ENCODE data around the gene PDSS2. TPM values are rescaled to one million over a fixed set of nuclear protein-coding genes. Genes with fewer than 3 reads are reported as not detected.

The PDSS2 gene
- total RNA-seq, 6 experiments from 2014 or later: 13.3 to 16.9 (median 14.6) TPM

- peak overlapping the region; percentile 9; the same call in 1 of the 2 replicates for H3K4me3 Mint-ChIP-seq
- H3K27ac Mint-ChIP-seq: peak overlapping the region; percentile 63
- peaks cover 65% of the 10 kb centered on the region for H3K4me1 Mint-ChIP-seq (ENCODE audit: low read depth)
- TF ChIP-seq, protein P1, sequence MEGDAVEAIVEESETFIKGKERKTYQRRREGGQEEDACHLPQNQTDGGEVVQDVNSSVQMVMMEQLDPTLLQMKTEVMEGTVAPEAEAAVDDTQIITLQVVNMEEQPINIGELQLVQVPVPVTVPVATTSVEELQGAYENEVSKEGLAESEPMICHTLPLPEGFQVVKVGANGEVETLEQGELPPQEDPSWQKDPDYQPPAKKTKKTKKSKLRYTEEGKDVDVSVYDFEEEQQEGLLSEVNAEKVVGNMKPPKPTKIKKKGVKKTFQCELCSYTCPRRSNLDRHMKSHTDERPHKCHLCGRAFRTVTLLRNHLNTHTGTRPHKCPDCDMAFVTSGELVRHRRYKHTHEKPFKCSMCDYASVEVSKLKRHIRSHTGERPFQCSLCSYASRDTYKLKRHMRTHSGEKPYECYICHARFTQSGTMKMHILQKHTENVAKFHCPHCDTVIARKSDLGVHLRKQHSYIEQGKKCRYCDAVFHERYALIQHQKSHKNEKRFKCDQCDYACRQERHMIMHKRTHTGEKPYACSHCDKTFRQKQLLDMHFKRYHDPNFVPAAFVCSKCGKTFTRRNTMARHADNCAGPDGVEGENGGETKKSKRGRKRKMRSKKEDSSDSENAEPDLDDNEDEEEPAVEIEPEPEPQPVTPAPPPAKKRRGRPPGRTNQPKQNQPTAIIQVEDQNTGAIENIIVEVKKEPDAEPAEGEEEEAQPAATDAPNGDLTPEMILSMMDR (IDR thresholded peaks at IDR 0.05): no peak
- peak; percentile 57 for DNase-seq
- H3K36me3 Mint-ChIP-seq (ENCODE audit: low read depth): no peaks in the 10 kb centered on the region
- no peaks in the 10 kb centered on the region for H3K9me3 Mint-ChIP-seq
- H3K27me3 Mint-ChIP-seq (ENCODE audit: insufficient read depth): peaks cover 2% of the 10 kb centered on the region; the same call in 1 of the 2 replicates
Measured at GRCh38 chr6:107323133-107323785, 136.1 kb downstream of the PDSS2 start.

DNA sequence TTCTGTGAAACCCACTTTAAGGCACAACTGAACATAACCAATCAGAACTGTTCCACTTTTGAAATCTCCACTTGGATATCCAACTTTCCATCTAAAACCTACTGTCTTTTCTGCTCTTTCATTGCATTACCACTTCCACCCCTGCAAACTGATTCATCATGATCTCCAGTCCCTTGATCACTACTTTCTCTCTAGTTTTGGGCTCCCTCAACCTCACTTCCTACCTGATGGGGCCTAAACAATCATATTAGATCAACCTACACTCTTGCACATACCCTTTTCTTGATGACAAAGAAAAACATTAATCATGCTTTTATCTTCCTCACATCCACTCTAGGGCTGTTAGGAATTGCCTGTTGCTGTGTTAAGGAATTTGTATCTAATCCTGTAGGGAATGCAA lies 137.6 kb downstream of the PDSS2 start:
- TF ChIP-seq, protein P1 (IDR thresholded peaks at IDR 0.05): no peak

GRCh38 chr6:107319906-107320530 lies 139.3 kb downstream of the PDSS2 start:
- peak; percentile 49 for DNase-seq
- H3K27ac Mint-ChIP-seq: peak overlapping the region; percentile 68
- peaks cover 3% of the 10 kb centered on the region; the same call in 1 of the 2 replicates for H3K27me3 Mint-ChIP-seq (ENCODE audit: insufficient read depth)
- H3K4me3 Mint-ChIP-seq: peak overlapping the region; percentile 49
- TF ChIP-seq, protein P1 (IDR thresholded peaks at IDR 0.05): no peak
- no peaks in the 10 kb centered on the region for H3K9me3 Mint-ChIP-seq
- H3K36me3 Mint-ChIP-seq (ENCODE audit: low read depth): no peaks in the 10 kb centered on the region
- H3K4me1 Mint-ChIP-seq (ENCODE audit: low read depth): peaks cover 68% of the 10 kb centered on the region

More for the DNA sequence above, 137.6 kb downstream of the PDSS2 start:
- DNase-seq: no peak
- H3K27ac Mint-ChIP-seq: peak overlapping the region; percentile 6; the same call in 1 of the 2 replicates
- H3K4me3 Mint-ChIP-seq: no peak overlapping the region
- H3K27me3 Mint-ChIP-seq (ENCODE audit: insufficient read depth): peaks cover 3% of the 10 kb centered on the region; the same call in 1 of the 2 replicates
- H3K36me3 Mint-ChIP-seq (ENCODE audit: low read depth): no peaks in the 10 kb centered on the region
- H3K9me3 Mint-ChIP-seq: no peaks in the 10 kb centered on the region
- peaks cover 70% of the 10 kb centered on the region for H3K4me1 Mint-ChIP-seq (ENCODE audit: low read depth)

- no peaks in the 10 kb centered on the region for H3K9me3 Mint-ChIP-seq
- TF ChIP-seq, protein P1 (IDR thresholded peaks at IDR 0.05): peak; percentile 79
- H3K27me3 Mint-ChIP-seq (ENCODE audit: insufficient read depth): peaks cover 2% of the 10 kb centered on the region; the same call in 1 of the 2 replicates
- H3K36me3 Mint-ChIP-seq (ENCODE audit: low read depth): no peaks in the 10 kb centered on the region
- peak; percentile 45 for DNase-seq
- no peak overlapping the region for H3K27ac Mint-ChIP-seq
- H3K4me1 Mint-ChIP-seq (ENCODE audit: low read depth): peaks cover 50% of the 10 kb centered on the region
- H3K4me3 Mint-ChIP-seq: no peak overlapping the region
Measured at GRCh38 chr6:107318100-107318736, 141.1 kb downstream of the PDSS2 start.

- Mint-ChIP-seq H3K27ac (no peak overlapping the region), H3K36me3 (ENCODE audit: low read depth) (no peaks in the 10 kb centered on the region), H3K27me3 (ENCODE audit: insufficient read depth) (peaks cover 2% of the 10 kb centered on the region), H3K4me1 (ENCODE audit: low read depth) (peaks cover 19% of the 10 kb centered on the region), H3K9me3 (no peaks in the 10 kb centered on the region), H3K4me3 (no peak overlapping the region)
- TF ChIP-seq, protein P1 (IDR thresholded peaks at IDR 0.05): no peak
- DNase-seq: no peak
Measured at GRCh38 chr6:107315114-107315513, 144.2 kb downstream of the PDSS2 start.

Measured in HFFc6 (cell line).